Nephron progenitor cell (in vitro differentiated cells): Measurements from ENCODE around the gene CFAP157.

Experiments
- DNase-seq: peaks from one replicate; pipeline ENCODE4 v3.0.0; 2021
- H3K27ac Mint-ChIP-seq: 2 replicates; pipeline ENCODE4 v1.8.0; 2021; ENCODE audit warnings: mild to moderate bottlenecking, moderate library complexity, mixed read lengths
- H3K27me3 Mint-ChIP-seq: 2 replicates; pipeline ENCODE4 v1.8.0; 2021; ENCODE audit warnings: mild to moderate bottlenecking, low read depth, mixed read lengths; ENCODE audit not compliant: poor library complexity
- H3K36me3 Mint-ChIP-seq: 2 replicates; pipeline ENCODE4 v1.8.0; 2021; ENCODE audit warnings: low read depth, mixed read lengths
- H3K4me1 Mint-ChIP-seq: 2 replicates; pipeline ENCODE4 v1.8.0; 2021; ENCODE audit warnings: mixed read lengths
- H3K4me3 Mint-ChIP-seq: 2 replicates; pipeline ENCODE4 v1.8.0; 2021; ENCODE audit warnings: mild to moderate bottlenecking, moderate library complexity, mixed read lengths
- H3K9me3 Mint-ChIP-seq: 2 replicates; pipeline ENCODE4 v1.8.0; 2021; ENCODE audit warnings: mild to moderate bottlenecking, moderate library complexity, mixed read lengths
- CTCF ChIP-seq: fragments of 200-600 bp; sonication (generic); IDR thresholded peaks from 2 replicates; pipeline ENCODE4 v1.5.0; 2021; ENCODE audit warnings: antibody characterized with exemption

The CFAP157 gene

GRCh38 chr9:127714020-127714750 lies 7.4 kb downstream of the CFAP157 start:
- no peak for TF ChIP-seq CTCF
- DNase-seq = no peak
- no peaks in the 10 kb centered on the region for H3K36me3 Mint-ChIP-seq
- peaks cover 44% of the 10 kb centered on the region for H3K27me3 Mint-ChIP-seq
- H3K4me3 Mint-ChIP-seq = peak overlapping the region; percentile 78
- no peak overlapping the region for H3K27ac Mint-ChIP-seq
- H3K4me1 Mint-ChIP-seq = peaks cover 32% of the 10 kb centered on the region
- H3K9me3 Mint-ChIP-seq = no peaks in the 10 kb centered on the region

- Mint-ChIP-seq H3K4me3 (peak overlapping the region; percentile 96), H3K36me3 (no peaks in the 10 kb centered on the region), H3K27ac (no peak overlapping the region), H3K9me3 (no peaks in the 10 kb centered on the region), H3K4me1 (peaks cover 33% of the 10 kb centered on the region), H3K27me3 (peaks cover 42% of the 10 kb centered on the region)
- no peak for TF ChIP-seq CTCF
- peak; percentile 55 for DNase-seq
Measured at GRCh38 chr9:127714951-127715469, 8.2 kb downstream of the CFAP157 start.

- DNase-seq = peak; percentile 99
- Mint-ChIP-seq H3K9me3 (no peaks in the 10 kb centered on the region), H3K27ac (no peak within 1 kb of the TSS), H3K27me3 (peaks cover 41% of the 10 kb centered on the region), H3K4me3 (peak within 1 kb of the TSS; percentile 96), H3K36me3 (no peaks in the 10 kb centered on the region), H3K4me1 (peaks cover 29% of the 10 kb centered on the region)
- TF ChIP-seq CTCF = no peak
Measured at GRCh38 chr9:127715470-127716337, 8.9 kb downstream of the CFAP157 start, which contains the start of the genes PTRH1 and TTC16. PTRH1 (minus strand) TSS chr9:127715663; CDS start chr9:127715639, 24 bp downstream. TTC16 (plus strand) TSS chr9:127716079; CDS start chr9:127716146, 67 bp downstream.

- no peak for DNase-seq
- peaks cover 22% of the 10 kb centered on the region for H3K4me1 Mint-ChIP-seq
- H3K4me3 Mint-ChIP-seq = peak overlapping the region; percentile 96
- no peak for TF ChIP-seq CTCF
- no peak overlapping the region for H3K27ac Mint-ChIP-seq
- no peaks in the 10 kb centered on the region for H3K9me3 Mint-ChIP-seq
- H3K27me3 Mint-ChIP-seq = peaks cover 42% of the 10 kb centered on the region
- H3K36me3 Mint-ChIP-seq = no peaks in the 10 kb centered on the region
Measured at GRCh38 chr9:127716412-127716811, 9.6 kb downstream of the CFAP157 start.

GRCh38 chr9:127717766-127718165 lies 11.0 kb downstream of the CFAP157 start:
- no peak for TF ChIP-seq CTCF
- H3K4me3 Mint-ChIP-seq = no peak overlapping the region
- DNase-seq = no peak
- H3K9me3 Mint-ChIP-seq = no peaks in the 10 kb centered on the region
- H3K4me1 Mint-ChIP-seq = peaks cover 19% of the 10 kb centered on the region
- H3K27me3 Mint-ChIP-seq = peaks cover 48% of the 10 kb centered on the region
- H3K36me3 Mint-ChIP-seq = no peaks in the 10 kb centered on the region
- H3K27ac Mint-ChIP-seq = no peak overlapping the region
